NCI-H128 (cell line): Measurements from ENCODE around the gene NRCAM.

ENCODE experiments used
- DNase-seq: peaks from one replicate; lab custom pipeline; 2025; ENCODE audit not compliant: unreplicated experiment; lab: John Stamatoyannopoulos, UW

NRCAM gene

GRCh38 chr7:108427766-108428165 lies 28.5 kb downstream of the NRCAM start:
- DNase-seq, result no peak

GRCh38 chr7:108425714-108426275 lies 30.4 kb downstream of the NRCAM start:
- DNase-seq, result no peak

- no peak for DNase-seq
Observed at GRCh38 chr7:108424013-108424412, 32.2 kb downstream of the NRCAM start.

DNA sequence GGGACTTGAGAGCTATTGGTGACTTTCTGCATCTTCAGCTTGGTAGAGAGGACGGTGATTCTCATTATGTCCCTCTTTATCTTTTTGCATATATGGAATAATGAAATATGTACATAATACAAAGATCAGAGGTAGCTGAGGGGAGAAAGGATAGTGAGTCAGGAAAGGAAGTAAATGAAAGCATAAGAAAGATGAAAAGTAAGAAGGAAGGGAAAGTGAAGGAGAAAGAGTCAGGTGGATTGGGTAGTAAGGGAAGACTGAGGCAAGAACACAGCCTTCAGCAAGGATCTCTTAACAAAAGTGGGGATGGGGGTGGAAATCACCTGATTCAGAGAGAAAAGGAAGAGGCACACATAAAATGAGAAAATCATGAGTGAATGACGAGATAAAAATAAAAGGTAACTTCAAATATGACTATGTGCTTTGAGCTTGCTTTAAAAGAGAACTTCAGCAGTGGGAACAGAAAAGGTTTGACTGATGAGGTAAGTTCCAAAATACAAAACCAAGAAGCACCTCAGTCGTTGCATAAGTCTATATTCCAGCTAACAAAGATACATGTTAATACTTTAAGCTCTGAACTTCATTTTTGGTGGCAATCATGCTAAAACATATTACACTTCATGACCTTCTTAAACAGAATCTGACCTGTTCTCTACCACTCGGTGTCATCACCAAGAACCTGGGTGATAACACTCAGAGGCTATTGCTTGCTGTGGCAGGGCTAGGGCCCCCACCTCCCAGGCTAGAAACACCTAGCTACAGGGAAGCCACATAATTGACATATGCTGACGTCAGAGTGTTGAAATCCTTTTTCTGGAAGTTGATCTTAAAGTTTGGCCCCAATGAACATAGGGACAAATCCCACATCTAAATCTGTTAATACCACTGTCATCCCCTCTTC lies 32.9 kb downstream of the NRCAM start:
- DNase-seq, result no peak

GRCh38 chr7:108421720-108422331 lies 34.4 kb downstream of the NRCAM start:
- DNase-seq, result no peak

GRCh38 chr7:108419961-108420908 lies 36.0 kb downstream of the NRCAM start:
- no peak for DNase-seq

DNA sequence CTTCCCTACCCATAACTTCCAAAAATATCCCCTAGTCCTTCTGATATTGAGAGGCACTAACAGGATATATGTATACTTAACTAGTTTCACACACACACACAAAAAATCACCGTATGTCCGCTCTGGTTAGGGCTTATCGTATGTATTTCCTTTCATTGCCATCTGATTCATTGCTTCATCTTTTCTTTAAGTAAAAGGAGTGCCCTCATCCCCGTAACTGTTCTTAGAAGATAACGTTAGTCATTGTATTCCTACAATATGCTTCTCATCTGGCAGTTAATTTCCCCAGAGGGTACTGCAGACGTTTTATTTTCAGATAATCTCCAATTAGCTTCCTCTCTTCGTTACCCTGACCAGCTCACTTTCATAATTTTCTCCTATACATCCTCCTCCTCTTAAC lies 37.3 kb downstream of the NRCAM start:
- no peak for DNase-seq

- no peak for DNase-seq
Observed at GRCh38 chr7:108417926-108418325, 38.3 kb downstream of the NRCAM start.

DNA sequence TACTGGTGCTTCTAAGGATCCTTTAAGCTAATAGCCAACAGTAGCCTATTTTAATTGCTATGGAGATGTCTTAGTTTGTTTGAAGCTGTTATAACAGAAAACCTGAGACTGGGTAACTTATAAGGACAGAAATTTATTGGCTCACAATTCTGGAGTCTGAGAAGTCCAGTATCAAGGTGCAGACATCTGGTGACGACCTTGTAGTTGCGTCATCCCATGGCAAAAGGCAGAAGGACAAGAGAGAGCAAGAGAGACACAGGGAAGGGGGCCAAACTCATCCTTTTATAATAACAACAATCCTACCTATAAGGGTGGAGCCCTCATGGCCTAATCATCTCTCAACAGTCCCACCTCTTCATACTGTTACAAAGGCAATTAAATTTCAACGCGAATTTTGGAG lies 39.1 kb downstream of the NRCAM start:
- DNase-seq, result no peak

- no peak for DNase-seq
Observed at GRCh38 chr7:108415821-108416536, 40.3 kb downstream of the NRCAM start.

DNA sequence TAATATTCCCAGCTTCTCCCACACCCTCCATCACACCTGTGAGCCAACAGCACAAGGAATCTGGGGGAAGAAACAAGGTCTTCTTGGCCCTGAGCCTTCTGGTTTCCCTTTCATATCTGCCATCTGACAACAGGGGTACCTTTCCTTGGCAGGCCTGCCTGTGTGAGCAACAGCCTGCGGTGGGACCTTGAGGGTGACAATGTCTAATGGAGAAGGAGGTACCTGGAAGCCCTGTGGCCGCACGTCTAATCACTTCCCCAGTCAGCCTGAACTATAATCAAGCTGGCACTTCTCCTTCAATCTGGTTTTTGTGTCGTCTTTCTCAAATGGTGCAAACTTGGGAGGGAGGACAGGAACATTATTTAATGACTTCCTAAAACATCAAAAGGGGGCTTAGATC lies 41.2 kb downstream of the NRCAM start:
- no peak for DNase-seq

DNA sequence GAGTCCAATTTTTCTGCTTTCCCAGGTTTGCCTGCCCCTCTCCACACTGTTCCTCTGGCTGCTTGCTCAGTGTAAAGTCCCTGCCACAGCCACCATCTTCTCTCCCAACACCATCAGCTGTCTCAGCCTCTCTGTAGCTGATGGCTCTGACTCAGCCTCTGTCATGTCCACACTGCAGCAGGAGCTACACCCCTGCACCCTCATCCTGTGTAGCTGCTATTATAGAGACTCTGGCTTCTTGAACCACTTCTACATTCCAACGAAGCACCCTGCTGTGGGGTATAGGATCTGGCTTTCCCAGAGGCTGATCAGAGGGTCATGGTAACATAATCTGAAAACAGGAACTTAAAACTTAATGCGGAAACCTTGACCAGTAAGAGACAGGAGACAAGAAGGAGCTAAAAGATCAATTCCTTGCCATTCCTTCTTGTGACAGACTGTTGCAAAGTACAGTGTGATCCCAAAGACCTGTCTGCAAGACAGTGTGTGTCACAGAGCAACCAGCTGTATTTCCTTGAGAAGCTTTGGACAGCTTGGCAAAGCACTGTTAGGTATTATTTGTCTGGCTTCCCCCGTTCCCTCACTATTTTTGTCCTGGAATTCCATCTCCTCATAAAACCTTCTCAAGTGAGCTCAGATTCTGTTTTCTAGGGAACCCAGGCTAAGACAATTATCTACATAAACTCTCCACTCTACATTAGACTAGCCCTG lies 42.3 kb downstream of the NRCAM start:
- no peak for DNase-seq

- no peak for DNase-seq
Observed at GRCh38 chr7:108413337-108413736, 42.9 kb downstream of the NRCAM start.

DNA sequence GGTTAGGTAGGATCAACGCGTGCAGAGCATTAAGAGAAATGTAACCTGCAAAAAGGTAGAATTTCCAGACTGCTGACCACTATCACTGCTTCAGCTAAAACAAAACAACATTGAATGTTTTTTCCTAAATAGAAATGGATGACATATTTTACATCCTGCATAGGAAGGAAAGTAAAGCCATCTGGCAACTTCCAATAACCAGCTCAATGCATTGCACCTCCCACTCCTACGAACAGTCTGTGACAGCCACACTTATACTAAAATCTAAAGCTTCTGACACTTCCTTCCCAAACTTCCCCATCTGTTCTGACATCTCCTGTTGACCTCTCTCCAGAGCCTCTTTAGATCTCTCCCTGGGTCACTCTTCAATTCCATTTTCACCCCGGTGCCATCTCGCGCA lies 47.1 kb downstream of the NRCAM start:
- DNase-seq, result no peak

DNA sequence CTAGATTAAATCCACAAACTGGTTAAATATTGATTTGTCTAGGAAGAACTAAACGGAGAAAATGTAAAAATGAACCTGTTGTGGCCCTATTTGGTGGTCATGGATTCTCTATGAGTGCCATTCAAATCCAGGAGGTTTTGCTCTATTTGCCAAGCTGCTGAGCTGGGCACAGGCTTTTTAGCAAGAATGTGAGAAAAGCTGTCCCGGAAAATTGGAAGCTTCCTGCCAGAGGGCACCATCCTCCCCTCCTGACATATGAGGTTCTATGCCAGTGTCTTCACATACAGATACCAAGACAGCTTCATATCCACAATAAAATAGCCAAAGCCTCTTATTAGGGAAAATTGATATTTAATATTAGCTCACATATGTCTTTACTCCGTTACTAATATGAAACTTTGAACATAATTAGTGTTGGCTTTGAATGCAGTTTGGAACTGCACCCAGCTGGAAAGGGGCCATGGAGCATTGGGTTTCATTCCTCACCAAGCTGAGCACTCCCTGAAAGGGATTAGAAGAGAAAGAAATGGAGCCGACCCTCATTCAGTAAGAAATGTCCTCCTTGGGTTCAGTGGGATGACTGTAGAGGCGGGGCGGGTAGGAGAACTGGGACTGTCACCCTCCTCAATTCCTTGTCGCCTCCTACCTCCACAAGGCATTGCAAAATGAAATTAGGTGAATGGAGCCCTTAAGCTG lies 47.8 kb downstream of the NRCAM start:
- no peak for DNase-seq

- DNase-seq, result no peak
Observed at GRCh38 chr7:108407676-108408075, 48.6 kb downstream of the NRCAM start.

DNA sequence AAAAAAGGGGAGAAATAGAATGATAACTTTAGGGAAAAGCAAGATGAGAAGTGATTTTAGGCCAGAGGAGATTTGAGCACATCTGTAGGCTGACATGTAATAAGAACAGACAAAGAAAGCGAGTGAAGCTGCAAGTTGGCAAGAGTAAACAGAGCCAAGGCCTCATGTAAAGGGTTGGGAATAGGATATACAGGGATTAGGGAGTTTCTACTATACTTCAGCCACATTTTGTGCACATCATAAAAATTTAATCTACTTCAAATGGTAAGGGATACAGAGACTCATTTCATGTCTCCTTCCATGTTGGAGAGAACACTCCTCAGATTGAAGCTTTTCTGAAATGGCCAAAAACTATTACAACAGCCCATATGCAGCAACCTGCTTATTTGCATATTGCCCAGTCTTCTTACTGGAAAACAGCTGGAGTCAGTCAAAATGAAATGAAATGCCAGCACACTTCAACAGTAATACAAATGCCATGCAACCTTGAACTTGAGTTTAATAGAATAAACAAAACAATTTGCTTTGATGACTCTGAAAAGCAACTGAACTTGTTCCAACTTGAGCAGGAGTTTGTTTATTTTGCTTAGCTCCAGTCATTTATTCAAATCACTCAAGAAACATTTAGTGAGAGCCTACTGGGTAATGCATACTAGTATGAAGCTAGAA lies 49.9 kb downstream of the NRCAM start:
- no peak for DNase-seq

GRCh38 chr7:108404509-108405420 lies 51.5 kb downstream of the NRCAM start:
- DNase-seq, result no peak
